Measurements from ENCODE around the gene TAF6L.

DNA sequence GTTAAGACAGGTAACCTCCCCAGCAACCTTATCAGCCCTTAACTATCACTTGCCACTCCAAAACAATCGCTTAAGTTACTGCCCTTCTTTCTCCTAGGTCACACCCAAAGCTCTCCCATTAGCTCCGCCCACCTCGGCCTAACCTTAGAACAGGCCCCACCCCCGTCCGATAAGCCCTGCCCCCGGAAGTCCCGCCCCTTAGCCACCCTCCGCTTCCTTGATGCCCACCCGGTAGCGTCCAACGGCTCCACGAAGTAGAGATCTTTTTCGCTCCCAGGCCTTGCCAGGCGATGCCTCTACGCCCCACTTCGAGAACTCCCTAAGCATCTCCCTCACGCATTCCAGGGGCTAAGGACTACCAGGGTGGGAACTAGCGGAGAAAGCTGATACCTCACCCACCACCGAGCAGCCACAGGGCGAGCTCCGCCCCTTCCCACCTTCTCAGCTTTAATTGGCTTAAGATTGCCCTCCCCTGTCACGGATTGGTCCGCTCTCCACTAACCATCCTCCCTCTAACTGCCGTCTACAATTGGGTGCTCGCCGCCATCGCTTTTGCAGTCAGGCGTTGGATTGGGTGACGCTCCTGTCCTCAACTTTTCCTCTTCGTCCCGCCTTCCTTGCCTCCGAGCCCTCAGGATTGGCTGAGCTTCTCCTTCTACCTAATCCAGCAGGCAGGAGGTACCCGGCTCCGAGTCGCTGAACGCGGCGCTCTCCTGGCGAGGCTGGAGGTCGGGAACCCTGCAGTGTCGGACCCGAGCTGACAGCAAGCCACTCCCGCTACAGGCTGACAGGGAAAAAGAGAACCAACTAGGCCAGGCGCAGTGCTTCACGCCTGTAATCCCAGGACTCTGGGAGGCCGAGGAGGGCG, 17.2 kb upstream of the TAF6L start, which contains the start of gene ZBTB3:
- TF ChIP-seq EZH2 (IDR thresholded peaks at IDR 0.05; ENCODE audit: low read length), result no peak
- TF ChIP-seq, protein P1, sequence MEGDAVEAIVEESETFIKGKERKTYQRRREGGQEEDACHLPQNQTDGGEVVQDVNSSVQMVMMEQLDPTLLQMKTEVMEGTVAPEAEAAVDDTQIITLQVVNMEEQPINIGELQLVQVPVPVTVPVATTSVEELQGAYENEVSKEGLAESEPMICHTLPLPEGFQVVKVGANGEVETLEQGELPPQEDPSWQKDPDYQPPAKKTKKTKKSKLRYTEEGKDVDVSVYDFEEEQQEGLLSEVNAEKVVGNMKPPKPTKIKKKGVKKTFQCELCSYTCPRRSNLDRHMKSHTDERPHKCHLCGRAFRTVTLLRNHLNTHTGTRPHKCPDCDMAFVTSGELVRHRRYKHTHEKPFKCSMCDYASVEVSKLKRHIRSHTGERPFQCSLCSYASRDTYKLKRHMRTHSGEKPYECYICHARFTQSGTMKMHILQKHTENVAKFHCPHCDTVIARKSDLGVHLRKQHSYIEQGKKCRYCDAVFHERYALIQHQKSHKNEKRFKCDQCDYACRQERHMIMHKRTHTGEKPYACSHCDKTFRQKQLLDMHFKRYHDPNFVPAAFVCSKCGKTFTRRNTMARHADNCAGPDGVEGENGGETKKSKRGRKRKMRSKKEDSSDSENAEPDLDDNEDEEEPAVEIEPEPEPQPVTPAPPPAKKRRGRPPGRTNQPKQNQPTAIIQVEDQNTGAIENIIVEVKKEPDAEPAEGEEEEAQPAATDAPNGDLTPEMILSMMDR (optimal IDR thresholded peaks at IDR 0.05 in 1 of 3, IDR thresholded peaks at IDR 0.05 in 1 of 3, conservative IDR thresholded peaks at IDR 0.05 in 1 of 3; ENCODE audit: extremely low read depth in 1 of 3, insufficient read depth in 2 of 3, low read length in 3 of 3), result peak in 1 of 3 experiments; percentile 4

Data from keratinocyte (primary cell).